ENCODE data around the gene OCIAD1.
A peak's percentile ranks its signal among the peaks of the same experiment; 100 is the strongest.

OCIAD1 gene, protein sequence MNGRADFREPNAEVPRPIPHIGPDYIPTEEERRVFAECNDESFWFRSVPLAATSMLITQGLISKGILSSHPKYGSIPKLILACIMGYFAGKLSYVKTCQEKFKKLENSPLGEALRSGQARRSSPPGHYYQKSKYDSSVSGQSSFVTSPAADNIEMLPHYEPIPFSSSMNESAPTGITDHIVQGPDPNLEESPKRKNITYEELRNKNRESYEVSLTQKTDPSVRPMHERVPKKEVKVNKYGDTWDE

DNA sequence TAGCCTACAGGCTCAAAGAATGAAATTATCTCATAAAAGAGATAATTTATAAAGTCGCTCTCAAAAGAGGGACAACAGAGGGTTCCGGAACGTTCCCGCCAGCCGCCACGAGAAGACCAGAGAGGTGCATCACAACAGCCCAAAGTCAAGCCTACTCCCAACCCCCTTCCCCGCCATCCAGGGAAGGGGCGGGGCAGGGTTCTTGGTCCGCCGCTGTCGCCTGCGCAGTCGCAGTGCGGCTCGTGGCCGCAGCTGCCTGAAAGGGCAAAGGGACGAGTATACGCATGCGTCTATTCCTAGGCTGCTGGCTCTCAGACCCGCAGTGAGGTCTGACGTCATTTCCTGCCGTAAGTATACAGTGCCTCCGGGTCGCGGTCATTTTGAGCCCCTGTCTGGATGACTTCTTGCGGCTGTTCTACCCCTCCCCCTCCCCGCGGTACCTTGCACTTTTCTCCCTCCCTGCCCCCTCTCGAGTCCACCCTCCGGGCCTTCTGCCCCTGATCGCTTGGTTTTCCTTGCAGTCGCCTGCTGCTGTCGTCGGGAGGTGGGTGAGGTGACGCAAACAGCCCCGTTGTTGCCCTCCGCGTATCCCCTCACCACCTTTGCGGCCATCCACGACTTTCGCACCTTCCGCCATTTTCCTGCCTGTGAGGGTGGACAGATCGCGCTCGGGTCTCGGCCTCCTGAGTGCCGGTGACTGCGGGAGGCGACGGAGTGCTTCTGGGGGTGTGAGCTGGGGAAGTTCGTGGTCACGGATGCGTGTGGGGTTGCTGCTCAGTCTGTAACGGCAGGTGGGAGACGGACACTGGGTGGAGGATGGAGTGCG is at the start of gene OCIAD1:
Gene OCIAD1, plus strand, starts transcription at position 383 of the 826 bp plus-strand sequence. CDS start 1,537 bp downstream, outside the sequence.
- no peak for TF ChIP-seq CTCF (IDR thresholded peaks at IDR 0.05; ENCODE audit: low read depth, low read length)
- DNase-seq (ENCODE audit: low read depth, low spot score), result peak; percentile 99
- peak within 1 kb of the TSS; percentile 99 for H3K4me3 ChIP-seq (ENCODE audit: low read depth, low read length)
- in situ Hi-C loops (cut with HindIII; ENCODE audit: low sequenced_read_pairs), result no loop called here

GRCh38 chr4:48781968-48782367 is 48.9 kb upstream of the OCIAD1 start:
- no peak for TF ChIP-seq CTCF (IDR thresholded peaks at IDR 0.05; ENCODE audit: low read depth, low read length)
- DNase-seq (ENCODE audit: low read depth, low spot score), result no peak
- H3K4me3 ChIP-seq (ENCODE audit: low read depth, low read length), result no peak overlapping the region
- in situ Hi-C loops (cut with HindIII; ENCODE audit: low sequenced_read_pairs), result no loop called here

GRCh38 chr4:48785302-48785701 is 45.6 kb upstream of the OCIAD1 start:
- no peak for TF ChIP-seq CTCF (IDR thresholded peaks at IDR 0.05; ENCODE audit: low read depth, low read length)
- in situ Hi-C loops (cut with HindIII; ENCODE audit: low sequenced_read_pairs), result no loop called here
- DNase-seq (ENCODE audit: low read depth, low spot score), result no peak

GRCh38 chr4:48786549-48786948 is 44.3 kb upstream of the OCIAD1 start:
- TF ChIP-seq CTCF (IDR thresholded peaks at IDR 0.05; ENCODE audit: low read depth, low read length), result no peak
- no peak overlapping the region for H3K4me3 ChIP-seq (ENCODE audit: low read depth, low read length)
- in situ Hi-C loops (cut with HindIII; ENCODE audit: low sequenced_read_pairs), result no loop called here
- DNase-seq (ENCODE audit: low read depth, low spot score), result no peak

More at GRCh38 chr4:48785302-48785701, 45.6 kb upstream of the OCIAD1 start:
- no peak overlapping the region for H3K4me3 ChIP-seq (ENCODE audit: low read depth, low read length)

DNA sequence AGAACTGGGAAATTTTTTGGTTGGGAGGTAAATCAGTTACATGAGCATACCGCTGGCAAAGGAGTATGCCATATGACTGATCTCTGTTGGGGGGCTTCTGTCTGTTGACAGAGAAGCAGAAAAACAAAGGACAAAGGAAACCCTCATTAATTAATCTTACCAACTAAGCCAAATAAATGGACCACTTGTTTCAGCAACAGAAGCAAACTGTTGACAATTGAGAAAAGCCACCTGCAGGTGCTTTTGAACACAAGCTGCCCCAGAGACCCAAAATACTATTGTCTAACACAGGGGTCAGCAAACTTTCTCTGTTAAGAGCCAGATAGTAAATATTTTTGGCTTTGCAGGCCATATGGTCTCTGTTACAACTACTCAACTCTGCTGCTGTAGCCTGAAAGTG is 43.8 kb upstream of the OCIAD1 start:
- in situ Hi-C loops (cut with HindIII; ENCODE audit: low sequenced_read_pairs), result no loop called here
- H3K4me3 ChIP-seq (ENCODE audit: low read depth, low read length), result no peak overlapping the region
- TF ChIP-seq CTCF (IDR thresholded peaks at IDR 0.05; ENCODE audit: low read depth, low read length), result no peak
- no peak for DNase-seq (ENCODE audit: low read depth, low spot score)

DNA sequence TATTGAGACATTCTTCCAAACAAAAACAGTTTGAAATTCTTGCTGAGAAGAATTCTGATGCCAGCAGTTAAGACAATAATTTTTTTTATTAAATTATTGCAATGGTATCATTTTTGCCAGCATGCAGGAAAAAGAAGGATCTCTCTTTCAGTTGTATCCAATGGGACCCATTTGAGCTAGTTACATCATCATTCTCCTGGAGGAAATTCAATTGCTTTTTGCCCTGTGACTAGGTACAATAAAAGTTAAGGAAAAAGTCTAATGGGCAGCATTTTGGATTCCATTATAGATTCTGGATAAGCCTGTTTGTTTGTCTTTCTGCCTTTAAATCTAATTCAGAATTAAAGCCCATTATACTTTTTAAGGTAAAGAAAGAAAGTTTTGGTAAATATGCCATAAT is 40.3 kb upstream of the OCIAD1 start:
- in situ Hi-C loops (cut with HindIII; ENCODE audit: low sequenced_read_pairs), result no loop called here
- TF ChIP-seq CTCF (IDR thresholded peaks at IDR 0.05; ENCODE audit: low read depth, low read length), result no peak
- DNase-seq (ENCODE audit: low read depth, low spot score), result no peak
- H3K4me3 ChIP-seq (ENCODE audit: low read depth, low read length), result no peak overlapping the region
